Kidney (tissue), 14 donors: ENCODE results near the gene BUD31. TPM values are rescaled to one million over a fixed set of nuclear protein-coding genes. Genes with fewer than 3 reads are reported as not detected.

Experiments used
- DNase-seq, 5 donors: peaks; one replicate each; pipeline ENCODE4 v3.0.0-alpha.2; 2013 to 2020
- FAIRE-seq: peaks from 2 replicates; lab custom pipeline; 2012; peaks lifted over from hg19 to GRCh38; lab: Jason Lieb, UNC
- H3K27ac ChIP-seq, 2 donors: one replicate each; pipeline ENCODE4 v1.7.0; 2013; ENCODE audit warnings: low read depth in 2 of 2, low read length in 2 of 2, inconsistent platforms in 1 of 2
- H3K27me3 ChIP-seq: one replicate; pipeline ENCODE4 v1.7.1; 2013; ENCODE audit warnings: low read length, inconsistent platforms; ENCODE audit not compliant: control insufficient read depth, insufficient read depth
- H3K36me3 ChIP-seq, 3 donors: one replicate each; pipeline versions ENCODE4 v1.7.0 to v1.7.1; 2013; ENCODE audit warnings: low read length in 3 of 3, control low read depth in 1 of 3, inconsistent platforms in 1 of 3; ENCODE audit not compliant: insufficient read depth in 3 of 3, control insufficient read depth in 2 of 3
- H3K4me1 ChIP-seq, 3 donors: one replicate each; pipeline versions ENCODE4 v1.7.0 to v1.7.1; 2013; ENCODE audit warnings: low read length in 3 of 3, inconsistent platforms in 1 of 3, low read depth in 1 of 3; ENCODE audit not compliant: control insufficient read depth in 2 of 3, insufficient read depth in 2 of 3
- H3K4me3 ChIP-seq, 3 donors: one replicate each; pipeline versions ENCODE4 v1.7.0 to v1.8.1; 2013; ENCODE audit warnings: low read length in 3 of 3, control low read depth in 1 of 3, inconsistent platforms in 1 of 3
- H3K9ac ChIP-seq, 3 donors: one replicate each; pipeline versions ENCODE4 v1.7.0 to v1.7.1; 2013; ENCODE audit warnings: low read length in 3 of 3, control low read depth in 1 of 3, inconsistent platforms in 1 of 3
- H3K9me3 ChIP-seq, 3 donors: one replicate each; pipeline versions ENCODE4 v1.7.0 to v1.7.1; 2013; ENCODE audit warnings: low read length in 3 of 3, control low read depth in 1 of 3, inconsistent platforms in 1 of 3; ENCODE audit not compliant: control insufficient read depth in 2 of 3, insufficient read depth in 1 of 3
- intact Hi-C: fragments of 100-400 bp; cut with DNase I; formaldehyde crosslinking; loops from one replicate; pipeline ENCODE4 v1.11.1; 2022
- polyA plus RNA-seq: library from polyadenylated mRNA; stranded (reverse); fragments of 350-450 nt; fragmentation: Illumina TruSeq; extraction: RNeasy Lipid Tissue Mini Kit (QIAGEN cat#74804); gene quantifications from one replicate; pipeline ENCODE4 v1.2.3, GENCODE V29; 2014; ENCODE audit warnings: low read depth, low replicate concordance; ENCODE audit not compliant: insufficient read depth
- total RNA-seq: library from RNA; stranded (reverse); fragmentation: NEBNext Ultra II Directional; extraction: Animal tissue kit (Norgen Biotek cat#: 25700); gene quantifications from one replicate; pipeline ENCODE4 v1.2.1, GENCODE V29; 2021
- TF ChIP-seq, protein P1 (sequence below): IDR thresholded peaks from 3 replicates; pipeline ENCODE4 v1.5.1; 2012; ENCODE audit warnings: mild to moderate bottlenecking, moderate library complexity, borderline replicate concordance; ENCODE audit not compliant: insufficient read depth; ENCODE audit errors: extremely low read depth
- donor health status: control.
- donor health status: control.
- donor health status: control.
- donor health status: control.
- donor health status: control.
- donor health status: DM: yes; HTN: yes; CAD: no.
- donor health status: Normal renal cell carcinoma (clear cell type).

The BUD31 gene
- total and polyA plus RNA-seq, 2 donors from 2014 or later: 79.0 to 141 TPM

DNA sequence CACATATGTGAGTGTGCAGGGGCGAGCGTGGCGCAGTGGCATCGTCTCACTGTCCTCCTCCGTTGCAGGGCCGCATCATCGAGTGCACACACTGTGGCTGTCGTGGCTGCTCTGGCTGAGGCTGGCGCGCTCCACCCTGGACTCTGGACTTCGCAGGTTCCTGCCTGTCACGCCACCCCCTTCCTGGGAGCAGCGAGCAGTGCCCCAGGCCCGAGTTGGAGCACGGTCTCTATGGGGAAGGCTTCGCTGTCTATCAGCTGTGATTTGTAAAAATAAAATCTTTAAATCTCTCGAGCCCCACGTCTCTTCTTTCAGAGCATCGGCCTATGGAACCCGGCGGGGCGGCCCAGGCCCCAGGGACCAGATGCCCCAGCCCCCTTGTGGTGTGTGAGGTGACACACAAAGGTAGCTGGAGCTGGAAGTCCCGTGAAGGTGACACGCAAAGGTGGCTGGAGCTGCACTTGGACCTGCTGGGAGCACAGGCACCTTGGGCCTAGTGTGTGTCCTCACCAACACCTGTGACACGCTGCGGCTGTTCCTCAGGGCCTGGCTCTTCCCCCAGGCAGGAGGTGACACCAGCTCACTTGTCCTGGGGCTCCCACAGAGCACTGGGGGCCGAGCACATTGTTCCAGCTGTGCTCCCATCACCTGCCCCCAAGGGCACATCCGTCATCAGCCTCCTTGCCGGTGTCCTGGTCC is 10.7 kb downstream of the BUD31 start:
- Histone ChIP-seq H3K27ac (no peak overlapping the region), H3K4me3 (no peak overlapping the region), H3K4me1 (no peaks in the 10 kb centered on the region), H3K9me3 (no peaks in the 10 kb centered on the region), H3K9ac (no peak overlapping the region), H3K27me3 (no peaks in the 10 kb centered on the region), H3K36me3 (peaks cover 3 to 51% (median 28%) of the 10 kb centered on the region in 3 donors)
- FAIRE-seq (no peak), DNase-seq (no peak)
- TF ChIP-seq, protein P1, sequence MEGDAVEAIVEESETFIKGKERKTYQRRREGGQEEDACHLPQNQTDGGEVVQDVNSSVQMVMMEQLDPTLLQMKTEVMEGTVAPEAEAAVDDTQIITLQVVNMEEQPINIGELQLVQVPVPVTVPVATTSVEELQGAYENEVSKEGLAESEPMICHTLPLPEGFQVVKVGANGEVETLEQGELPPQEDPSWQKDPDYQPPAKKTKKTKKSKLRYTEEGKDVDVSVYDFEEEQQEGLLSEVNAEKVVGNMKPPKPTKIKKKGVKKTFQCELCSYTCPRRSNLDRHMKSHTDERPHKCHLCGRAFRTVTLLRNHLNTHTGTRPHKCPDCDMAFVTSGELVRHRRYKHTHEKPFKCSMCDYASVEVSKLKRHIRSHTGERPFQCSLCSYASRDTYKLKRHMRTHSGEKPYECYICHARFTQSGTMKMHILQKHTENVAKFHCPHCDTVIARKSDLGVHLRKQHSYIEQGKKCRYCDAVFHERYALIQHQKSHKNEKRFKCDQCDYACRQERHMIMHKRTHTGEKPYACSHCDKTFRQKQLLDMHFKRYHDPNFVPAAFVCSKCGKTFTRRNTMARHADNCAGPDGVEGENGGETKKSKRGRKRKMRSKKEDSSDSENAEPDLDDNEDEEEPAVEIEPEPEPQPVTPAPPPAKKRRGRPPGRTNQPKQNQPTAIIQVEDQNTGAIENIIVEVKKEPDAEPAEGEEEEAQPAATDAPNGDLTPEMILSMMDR: no peak
- intact Hi-C loops: no loop called here

DNA sequence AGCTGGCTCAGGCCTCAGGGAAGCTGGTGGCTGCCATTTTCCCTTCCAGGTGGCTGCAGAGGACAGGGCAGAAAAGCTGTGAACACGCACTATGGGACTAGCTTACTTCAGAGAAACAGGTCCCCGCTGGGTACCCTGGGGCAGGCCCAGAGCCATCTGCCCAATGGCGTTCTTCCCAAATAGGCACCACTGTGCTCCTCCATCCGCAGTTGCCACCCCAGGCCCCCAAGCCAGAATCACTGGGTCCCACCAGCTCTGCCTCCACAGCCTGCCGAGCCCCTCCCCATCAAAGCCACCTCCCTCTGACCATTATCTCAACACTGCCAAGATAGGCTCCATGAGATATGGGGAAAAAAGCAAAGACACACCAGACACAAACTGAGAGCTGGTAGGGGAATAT is 11.4 kb downstream of the BUD31 start:
- no peaks in the 10 kb centered on the region for H3K9me3 ChIP-seq
- H3K4me3 ChIP-seq: no peak overlapping the region
- no peaks in the 10 kb centered on the region for H3K4me1 ChIP-seq
- no peak overlapping the region for H3K9ac ChIP-seq
- DNase-seq: no peak
- H3K27me3 ChIP-seq: no peaks in the 10 kb centered on the region
- no peak overlapping the region for H3K27ac ChIP-seq
- intact Hi-C loops: no loop called here
- TF ChIP-seq, protein P1: no peak
- no peak for FAIRE-seq
- H3K36me3 ChIP-seq: peaks cover 3 to 46% (median 28%) of the 10 kb centered on the region in 3 donors

DNA sequence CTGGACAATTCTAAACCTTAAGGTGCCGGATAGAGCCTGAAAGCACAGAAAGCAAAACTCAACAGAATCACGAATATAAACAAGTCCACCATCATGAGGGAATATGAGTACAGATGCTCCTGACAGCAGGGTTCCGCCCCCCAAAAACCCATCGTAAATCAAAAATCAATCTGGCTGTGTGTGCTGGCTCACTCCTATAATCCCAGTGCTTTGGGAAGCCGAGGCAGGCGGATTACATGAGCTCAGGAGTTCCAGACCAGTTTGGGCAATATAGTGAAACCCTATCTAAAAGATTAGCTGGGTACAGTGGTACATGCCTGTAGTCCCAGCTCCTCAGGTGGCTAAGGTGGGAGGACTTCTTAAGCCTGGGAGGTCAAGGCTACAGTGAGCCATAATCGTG is 12.2 kb downstream of the BUD31 start:
- intact Hi-C loops: no loop called here
- DNase-seq: no peak

More for the DNA sequence above, 12.2 kb downstream of the BUD31 start:
- peaks cover 3 to 45% (median 28%) of the 10 kb centered on the region in 3 donors for H3K36me3 ChIP-seq
- no peak overlapping the region for H3K4me3 ChIP-seq
- no peak for FAIRE-seq
- H3K9ac ChIP-seq: no peak overlapping the region
- no peaks in the 10 kb centered on the region for H3K27me3 ChIP-seq
- H3K27ac ChIP-seq: no peak overlapping the region
- TF ChIP-seq, protein P1: no peak
- no peaks in the 10 kb centered on the region for H3K4me1 ChIP-seq
- H3K9me3 ChIP-seq: no peaks in the 10 kb centered on the region
